HCT116 (cell line): ENCODE measurements around the gene LIN52.

Source experiments
- ATF3 ChIP-seq: IDR thresholded peaks from 2 replicates; pipeline ENCODE4 v1.6.1; 2012
- CTCF ChIP-seq, 3 experiments: fragments of 200-600 bp in 1 of 3; sonication (generic) in 1 of 3; IDR thresholded peaks in 2 of 3; conservative IDR thresholded peaks in 1 of 3; 2 replicates each; pipeline ENCODE4 v1.5.1; 2012 to 2017; ENCODE audit warnings: low read depth in 2 of 3, low read length in 2 of 3, antibody characterized with exemption in 1 of 3, borderline replicate concordance in 1 of 3, control low read depth in 1 of 3, mild to moderate bottlenecking in 1 of 3, mixed read lengths in 1 of 3, mixed run types in 1 of 3, moderate library complexity in 1 of 3; ENCODE audit not compliant: insufficient read depth in 1 of 3
- EZH2 ChIP-seq: fragments of 200-600 bp; sonication (generic); IDR thresholded peaks from 2 replicates; pipeline ENCODE4 v1.6.1; 2017; ENCODE audit warnings: antibody characterized with exemption, mixed run types
- EZH2phosphoT487 ChIP-seq: fragments of 200-600 bp; IDR thresholded peaks from 2 replicates; pipeline ENCODE4 v1.6.1; 2018; ENCODE audit warnings: antibody characterized with exemption, borderline replicate concordance
- POLR2A ChIP-seq: IDR thresholded peaks from 2 replicates; pipeline ENCODE4 v1.7.0; 2011; ENCODE audit warnings: borderline replicate concordance; ENCODE audit not compliant: insufficient read depth, insufficient read length; ENCODE audit errors: extremely low read depth
- POLR2AphosphoS5 ChIP-seq: IDR thresholded peaks from 2 replicates; pipeline ENCODE4 v1.6.1; 2011; ENCODE audit warnings: mild to moderate bottlenecking, low read depth, low read length, moderate library complexity
- REST ChIP-seq: IDR thresholded peaks from 2 replicates; pipeline ENCODE4 v1.6.1; 2012; ENCODE audit warnings: low read depth
- SIN3A ChIP-seq: IDR thresholded peaks from 2 replicates; pipeline ENCODE4 v1.6.1; 2012; ENCODE audit warnings: low read depth
- YY1 ChIP-seq: IDR thresholded peaks from 2 replicates; pipeline ENCODE4 v1.6.1; 2011; ENCODE audit warnings: low read length, low read depth, moderate library complexity, mild to moderate bottlenecking; ENCODE audit not compliant: insufficient replicate concordance; ENCODE audit errors: extremely low read depth

- TF ChIP-seq POLR2AphosphoS5 = no peak
- no peak for TF ChIP-seq YY1
- TF ChIP-seq ATF3 = no peak
- TF ChIP-seq SIN3A = no peak
- no peak for TF ChIP-seq POLR2A
- TF ChIP-seq EZH2phosphoT487 = no peak
- TF ChIP-seq CTCF (IDR thresholded peaks at IDR 0.05 in 2 of 3, conservative IDR thresholded peaks at IDR 0.05 in 1 of 3; ENCODE audit: borderline replicate concordance in 1 of 3, insufficient read depth in 1 of 3, low read depth in 2 of 3, low read length in 2 of 3) = no peak
- no peak for TF ChIP-seq EZH2
- no peak for TF ChIP-seq REST
Measured at GRCh38 chr14:74242780-74243042, 158.0 kb downstream of the LIN52 start.
